K562 (cell line): Measurements from ENCODE around the gene HLA-DMB. TPM values are rescaled to one million over a fixed set of nuclear protein-coding genes. Genes with fewer than 3 reads are reported as not detected.

Experiments used
- ELF1 ChIP-seq: fragments of 200-800 bp; sonication (Bioruptor generic); IDR thresholded peaks from 2 replicates; pipeline ENCODE4 v1.6.1; 2016; ENCODE audit warnings: missing genetic modification characterization, missing compliant biosample characterization
- HDGF ChIP-seq: fragments of 450-650 bp; IDR thresholded peaks from 2 replicates; pipeline ENCODE4 v1.6.1; 2016
- HMGXB4 ChIP-seq: sonication (generic); formaldehyde crosslinking; IDR thresholded peaks from 2 replicates; pipeline ENCODE4 v1.8.1; 2023; ENCODE audit warnings: mild to moderate bottlenecking, missing genetic modification reagents
- NBN ChIP-seq: fragments of 450-650 bp; IDR thresholded peaks from 2 replicates; pipeline ENCODE4 v1.6.1; 2016; ENCODE audit warnings: low read depth, mild to moderate bottlenecking
- PHF21A ChIP-seq: fragments of 450-650 bp; IDR thresholded peaks from 2 replicates; pipeline ENCODE4 v1.6.1; 2017; ENCODE audit warnings: low read depth, borderline replicate concordance
- POLR2B ChIP-seq: fragments of 450-650 bp; IDR thresholded peaks from 2 replicates; pipeline ENCODE4 v1.6.1; 2018; ENCODE audit warnings: low read depth; ENCODE audit not compliant: partially characterized antibody
- PYGO2 ChIP-seq: fragments of 450-650 bp; IDR thresholded peaks from 2 replicates; pipeline ENCODE4 v1.6.1; 2016; ENCODE audit warnings: mild to moderate bottlenecking, missing genetic modification characterization, moderate library complexity, missing compliant biosample characterization
- SAFB2 ChIP-seq: fragments of 200-400 bp; formaldehyde crosslinking; IDR thresholded peaks from 2 replicates; pipeline ENCODE4 v1.6.1; 2018; ENCODE audit warnings: borderline replicate concordance, low read length, low read depth, moderate library complexity; ENCODE audit not compliant: severe bottlenecking
- SMAD1 ChIP-seq: fragments of 150-350 bp; IDR thresholded peaks from 2 replicates; pipeline ENCODE4 v1.6.1; 2014; ENCODE audit warnings: low read length, low read depth; ENCODE audit not compliant: partially characterized antibody
- SUPT5H ChIP-seq: fragments of 450-650 bp; IDR thresholded peaks from 2 replicates; pipeline ENCODE4 v1.6.1; 2016
- ZKSCAN1 ChIP-seq: fragments of 150-350 bp; IDR thresholded peaks from 2 replicates; pipeline ENCODE4 v1.6.1; 2016; ENCODE audit warnings: low read depth, low read length
- ZNF431 ChIP-seq: sonication (generic); formaldehyde crosslinking; IDR thresholded peaks from 2 replicates; pipeline ENCODE4 v1.8.0; 2022; ENCODE audit warnings: mild to moderate bottlenecking, missing genetic modification reagents
- polyA plus RNA-seq, 8 experiments: library from polyadenylated mRNA; depleted of rRNA in 4 of 8; stranded (reverse) in 5 of 8; unstranded in 3 of 8; fragments of >200 nt; fragmentation: Nextera tagmentation in 2 of 8; fragmentation: Illumina TruSeq in 1 of 8; extraction: Ambion mirVana in 2 of 8; extraction: Trizol in 1 of 8; gene quantifications; 2 replicates each; pipeline versions ENCODE4 v1.2.1 to v1.2.3, GENCODE V29; 2011 to 2014; ENCODE audit warnings: inconsistent platforms in 1 of 8, missing spikeins in 1 of 8
- total RNA-seq, 7 experiments: library from RNA; depleted of rRNA in 6 of 7; stranded (reverse); fragments of >200 nt in 6 of 7; fragmentation: Illumina TruSeq in 2 of 7; extraction: Trizol in 2 of 7; gene quantifications; 2 replicates each; pipeline versions ENCODE4 v1.2.1 to v1.2.3, GENCODE V29; 2011 to 2021; ENCODE audit warnings: low replicate concordance in 1 of 7
- TF ChIP-seq, protein P1 (sequence below): fragments of 450-650 bp; IDR thresholded peaks from 2 replicates; pipeline ENCODE4 v1.6.1; 2018; ENCODE audit not compliant: partially characterized antibody
- TF ChIP-seq, protein P2 (sequence below): sonication (generic); formaldehyde crosslinking; IDR thresholded peaks from 2 replicates; pipeline ENCODE4 v1.8.0; 2022; ENCODE audit warnings: mild to moderate bottlenecking, missing genetic modification reagents, borderline replicate concordance
- TF ChIP-seq, protein P3 (sequence below): fragments of 250-450 bp; sonication (Bioruptor Pico); IDR thresholded peaks from 2 replicates; pipeline ENCODE4 v1.6.1; 2021; ENCODE audit warnings: mild to moderate bottlenecking
- TF ChIP-seq, protein P4 (sequence below): fragments of 250-450 bp; sonication (Bioruptor Pico); IDR thresholded peaks from 2 replicates; pipeline ENCODE4 v1.4.0; 2020; ENCODE audit warnings: mild to moderate bottlenecking, moderate library complexity

Gene HLA-DMB
- total and polyA plus RNA-seq, 9 of the 15 experiments (the other 6 are each of a cell fraction or from before 2014, with no cell fraction given) = 0.38 TPM; not detected in 8

DNA sequence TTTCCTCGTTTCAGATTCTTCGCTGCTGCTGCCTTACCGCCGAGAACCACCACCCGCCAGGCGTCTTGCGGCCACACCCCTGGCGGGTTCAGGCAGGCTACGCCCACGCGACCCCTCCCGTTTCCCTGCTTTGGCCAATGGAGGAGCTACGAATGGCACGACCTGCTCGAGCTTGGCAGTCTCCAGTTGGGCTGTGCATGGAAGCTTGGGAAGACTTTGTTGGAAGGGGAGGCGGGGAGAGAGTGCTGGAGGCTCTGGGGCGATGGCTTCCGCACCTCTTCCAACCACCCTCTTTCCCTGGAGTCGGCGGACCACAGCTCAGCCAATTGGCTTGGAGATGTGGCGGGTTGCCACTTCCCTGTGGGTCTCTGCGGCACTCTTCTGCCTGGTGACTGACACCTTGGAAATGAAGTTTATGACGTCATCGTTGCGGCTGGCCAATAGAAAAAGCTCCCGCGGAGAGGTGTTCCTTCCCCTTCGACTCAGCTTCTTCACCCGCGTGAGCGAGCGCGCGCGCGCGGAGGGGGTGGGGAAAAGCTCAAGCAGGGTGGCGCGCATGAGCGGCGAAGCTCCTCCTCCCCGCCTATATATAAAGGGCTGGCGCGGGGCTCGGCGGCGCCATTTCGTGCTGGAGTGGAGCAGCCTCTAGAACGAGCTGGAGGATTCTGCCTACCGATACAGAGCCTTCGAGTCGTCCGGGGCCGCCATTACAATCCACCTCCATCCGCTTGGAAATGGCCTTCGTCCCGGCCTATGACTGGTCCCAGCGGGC is 30.9 kb upstream of the HLA-DMB start (continued):
- TF ChIP-seq, protein P1, sequence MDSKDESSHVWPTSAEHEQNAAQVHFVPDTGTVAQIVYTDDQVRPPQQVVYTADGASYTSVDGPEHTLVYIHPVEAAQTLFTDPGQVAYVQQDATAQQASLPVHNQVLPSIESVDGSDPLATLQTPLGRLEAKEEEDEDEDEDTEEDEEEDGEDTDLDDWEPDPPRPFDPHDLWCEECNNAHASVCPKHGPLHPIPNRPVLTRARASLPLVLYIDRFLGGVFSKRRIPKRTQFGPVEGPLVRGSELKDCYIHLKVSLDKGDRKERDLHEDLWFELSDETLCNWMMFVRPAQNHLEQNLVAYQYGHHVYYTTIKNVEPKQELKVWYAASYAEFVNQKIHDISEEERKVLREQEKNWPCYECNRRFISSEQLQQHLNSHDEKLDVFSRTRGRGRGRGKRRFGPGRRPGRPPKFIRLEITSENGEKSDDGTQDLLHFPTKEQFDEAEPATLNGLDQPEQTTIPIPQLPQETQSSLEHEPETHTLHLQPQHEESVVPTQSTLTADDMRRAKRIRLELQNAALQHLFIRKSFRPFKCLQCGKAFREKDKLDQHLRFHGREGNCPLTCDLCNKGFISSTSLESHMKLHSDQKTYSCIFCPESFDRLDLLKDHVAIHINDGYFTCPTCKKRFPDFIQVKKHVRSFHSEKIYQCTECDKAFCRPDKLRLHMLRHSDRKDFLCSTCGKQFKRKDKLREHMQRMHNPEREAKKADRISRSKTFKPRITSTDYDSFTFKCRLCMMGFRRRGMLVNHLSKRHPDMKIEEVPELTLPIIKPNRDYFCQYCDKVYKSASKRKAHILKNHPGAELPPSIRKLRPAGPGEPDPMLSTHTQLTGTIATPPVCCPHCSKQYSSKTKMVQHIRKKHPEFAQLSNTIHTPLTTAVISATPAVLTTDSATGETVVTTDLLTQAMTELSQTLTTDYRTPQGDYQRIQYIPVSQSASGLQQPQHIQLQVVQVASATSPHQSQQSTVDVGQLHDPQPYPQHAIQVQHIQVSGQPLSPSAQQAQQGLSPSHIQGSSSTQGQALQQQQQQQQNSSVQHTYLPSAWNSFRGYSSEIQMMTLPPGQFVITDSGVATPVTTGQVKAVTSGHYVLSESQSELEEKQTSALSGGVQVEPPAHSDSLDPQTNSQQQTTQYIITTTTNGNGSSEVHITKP = peak; percentile 41
- TF ChIP-seq PHF21A = 0 out of 2 replicates have a peak, but pooled peaks have one; percentile 28
- TF ChIP-seq POLR2B = peak; percentile 100
- peak; percentile 98 for TF ChIP-seq HDGF
- TF ChIP-seq HMGXB4 = no peak
- TF ChIP-seq NBN = peak; percentile 100
- TF ChIP-seq PYGO2 = no peak
- peak; percentile 63; the same call in 1 of the 2 replicates for TF ChIP-seq ZKSCAN1
- TF ChIP-seq SAFB2 = no peak
- peak; percentile 76 for TF ChIP-seq ZNF431 (CRISPR knock-in tag)
- TF ChIP-seq, protein P2, sequence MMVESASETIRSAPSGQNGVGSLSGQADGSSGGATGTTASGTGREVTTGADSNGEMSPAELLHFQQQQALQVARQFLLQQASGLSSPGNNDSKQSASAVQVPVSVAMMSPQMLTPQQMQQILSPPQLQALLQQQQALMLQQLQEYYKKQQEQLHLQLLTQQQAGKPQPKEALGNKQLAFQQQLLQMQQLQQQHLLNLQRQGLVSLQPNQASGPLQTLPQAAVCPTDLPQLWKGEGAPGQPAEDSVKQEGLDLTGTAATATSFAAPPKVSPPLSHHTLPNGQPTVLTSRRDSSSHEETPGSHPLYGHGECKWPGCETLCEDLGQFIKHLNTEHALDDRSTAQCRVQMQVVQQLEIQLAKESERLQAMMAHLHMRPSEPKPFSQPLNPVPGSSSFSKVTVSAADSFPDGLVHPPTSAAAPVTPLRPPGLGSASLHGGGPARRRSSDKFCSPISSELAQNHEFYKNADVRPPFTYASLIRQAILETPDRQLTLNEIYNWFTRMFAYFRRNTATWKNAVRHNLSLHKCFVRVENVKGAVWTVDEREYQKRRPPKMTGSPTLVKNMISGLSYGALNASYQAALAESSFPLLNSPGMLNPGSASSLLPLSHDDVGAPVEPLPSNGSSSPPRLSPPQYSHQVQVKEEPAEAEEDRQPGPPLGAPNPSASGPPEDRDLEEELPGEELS (CRISPR knock-in tag) = peak; percentile 89; the same call in 1 of the 2 replicates
- TF ChIP-seq, protein P3, sequence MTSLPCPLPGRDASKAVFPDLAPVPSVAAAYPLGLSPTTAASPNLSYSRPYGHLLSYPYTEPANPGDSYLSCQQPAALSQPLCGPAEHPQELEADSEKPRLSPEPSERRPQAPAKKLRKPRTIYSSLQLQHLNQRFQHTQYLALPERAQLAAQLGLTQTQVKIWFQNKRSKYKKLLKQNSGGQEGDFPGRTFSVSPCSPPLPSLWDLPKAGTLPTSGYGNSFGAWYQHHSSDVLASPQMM (CRISPR knock-in tag) = no peak
- TF ChIP-seq ELF1 (tag) = no peak
- TF ChIP-seq SUPT5H = peak; percentile 100
- TF ChIP-seq, protein P4, sequence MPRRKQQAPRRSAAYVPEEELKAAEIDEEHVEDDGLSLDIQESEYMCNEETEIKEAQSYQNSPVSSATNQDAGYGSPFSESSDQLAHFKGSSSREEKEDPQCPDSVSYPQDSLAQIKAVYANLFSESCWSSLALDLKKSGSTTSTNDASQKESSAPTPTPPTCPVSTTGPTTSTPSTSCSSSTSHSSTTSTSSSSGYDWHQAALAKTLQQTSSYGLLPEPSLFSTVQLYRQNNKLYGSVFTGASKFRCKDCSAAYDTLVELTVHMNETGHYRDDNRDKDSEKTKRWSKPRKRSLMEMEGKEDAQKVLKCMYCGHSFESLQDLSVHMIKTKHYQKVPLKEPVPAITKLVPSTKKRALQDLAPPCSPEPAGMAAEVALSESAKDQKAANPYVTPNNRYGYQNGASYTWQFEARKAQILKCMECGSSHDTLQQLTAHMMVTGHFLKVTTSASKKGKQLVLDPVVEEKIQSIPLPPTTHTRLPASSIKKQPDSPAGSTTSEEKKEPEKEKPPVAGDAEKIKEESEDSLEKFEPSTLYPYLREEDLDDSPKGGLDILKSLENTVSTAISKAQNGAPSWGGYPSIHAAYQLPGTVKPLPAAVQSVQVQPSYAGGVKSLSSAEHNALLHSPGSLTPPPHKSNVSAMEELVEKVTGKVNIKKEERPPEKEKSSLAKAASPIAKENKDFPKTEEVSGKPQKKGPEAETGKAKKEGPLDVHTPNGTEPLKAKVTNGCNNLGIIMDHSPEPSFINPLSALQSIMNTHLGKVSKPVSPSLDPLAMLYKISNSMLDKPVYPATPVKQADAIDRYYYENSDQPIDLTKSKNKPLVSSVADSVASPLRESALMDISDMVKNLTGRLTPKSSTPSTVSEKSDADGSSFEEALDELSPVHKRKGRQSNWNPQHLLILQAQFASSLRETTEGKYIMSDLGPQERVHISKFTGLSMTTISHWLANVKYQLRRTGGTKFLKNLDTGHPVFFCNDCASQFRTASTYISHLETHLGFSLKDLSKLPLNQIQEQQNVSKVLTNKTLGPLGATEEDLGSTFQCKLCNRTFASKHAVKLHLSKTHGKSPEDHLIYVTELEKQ (CRISPR knock-in tag) = no peak
- TF ChIP-seq SMAD1 = peak; percentile 98
